ENCODE measurements around the gene PLXDC1.

PLXDC1 gene

GRCh38 chr17:39141294-39141693 lies 10.1 kb downstream of the PLXDC1 start:
- TF ChIP-seq CTCF (IDR thresholded peaks at IDR 0.05; ENCODE audit: control insufficient read depth, extremely low read depth, insufficient read depth): no peak
- no peak for DNase-seq (ENCODE audit: low read depth)

DNA sequence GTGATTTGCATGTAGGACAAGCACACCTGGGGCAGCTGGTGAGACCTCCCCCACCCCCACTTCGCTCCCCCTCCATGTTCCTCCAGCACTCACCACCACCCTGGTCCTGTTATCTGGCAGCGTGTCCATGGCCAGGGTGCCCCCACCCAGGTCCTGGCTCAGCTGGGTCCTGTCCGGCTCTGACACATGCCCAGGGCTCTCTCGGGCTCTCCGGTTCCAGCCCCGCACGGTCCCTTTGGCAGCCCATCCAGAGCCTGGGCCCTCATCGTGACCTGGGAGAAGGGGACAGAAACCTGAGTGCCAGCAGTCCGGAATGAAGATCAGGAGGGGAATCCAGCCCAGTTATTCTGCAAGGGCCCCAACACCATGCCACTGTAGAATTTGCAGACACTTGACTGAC lies 11.9 kb downstream of the PLXDC1 start:
- no peak for TF ChIP-seq CTCF (IDR thresholded peaks at IDR 0.05; ENCODE audit: control insufficient read depth, extremely low read depth, insufficient read depth)
- DNase-seq (ENCODE audit: low read depth): no peak
- no peak overlapping the region for H3K4me3 ChIP-seq (ENCODE audit: low read depth, low read length)

More at GRCh38 chr17:39141294-39141693, 10.1 kb downstream of the PLXDC1 start:
- H3K4me3 ChIP-seq (ENCODE audit: low read depth, low read length): no peak overlapping the region

GRCh38 chr17:39139161-39139511 lies 12.3 kb downstream of the PLXDC1 start:
- no peak for TF ChIP-seq CTCF (IDR thresholded peaks at IDR 0.05; ENCODE audit: control insufficient read depth, extremely low read depth, insufficient read depth)
- DNase-seq (ENCODE audit: low read depth): no peak

GRCh38 chr17:39138431-39139160 lies 12.8 kb downstream of the PLXDC1 start:
- TF ChIP-seq CTCF (IDR thresholded peaks at IDR 0.05; ENCODE audit: control insufficient read depth, extremely low read depth, insufficient read depth): no peak
- no peak for DNase-seq (ENCODE audit: low read depth)
- no peak overlapping the region for H3K4me3 ChIP-seq (ENCODE audit: low read depth, low read length)

More at GRCh38 chr17:39139161-39139511, 12.3 kb downstream of the PLXDC1 start:
- H3K4me3 ChIP-seq (ENCODE audit: low read depth, low read length): no peak overlapping the region

DNA sequence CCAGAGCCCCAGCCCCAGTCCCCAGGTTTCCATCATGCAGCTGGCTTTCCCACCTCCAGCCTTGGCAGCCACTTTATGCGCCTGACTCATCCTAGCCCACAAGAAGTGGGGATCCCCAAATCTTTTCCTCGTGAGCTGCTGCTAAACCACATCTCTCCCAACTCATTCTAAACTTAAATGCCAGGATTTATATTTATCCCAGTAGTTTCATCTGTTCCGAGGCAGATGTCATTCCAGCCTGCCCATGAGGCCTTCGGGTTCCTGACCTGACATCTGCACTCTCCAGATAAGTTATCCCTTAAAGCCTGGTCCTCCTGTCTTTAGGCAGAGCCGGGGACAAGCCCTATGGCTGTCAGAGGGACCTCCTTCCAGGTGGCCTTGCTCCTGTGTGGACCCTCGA lies 16.6 kb downstream of the PLXDC1 start:
- DNase-seq (ENCODE audit: low read depth): no peak
- no peak overlapping the region for H3K4me3 ChIP-seq (ENCODE audit: low read depth, low read length)
- no peak for TF ChIP-seq CTCF (IDR thresholded peaks at IDR 0.05; ENCODE audit: control insufficient read depth, extremely low read depth, insufficient read depth)

GRCh38 chr17:39132192-39132610 lies 19.2 kb downstream of the PLXDC1 start:
- DNase-seq (ENCODE audit: low read depth): no peak
- TF ChIP-seq CTCF (IDR thresholded peaks at IDR 0.05; ENCODE audit: control insufficient read depth, extremely low read depth, insufficient read depth): no peak

DNA sequence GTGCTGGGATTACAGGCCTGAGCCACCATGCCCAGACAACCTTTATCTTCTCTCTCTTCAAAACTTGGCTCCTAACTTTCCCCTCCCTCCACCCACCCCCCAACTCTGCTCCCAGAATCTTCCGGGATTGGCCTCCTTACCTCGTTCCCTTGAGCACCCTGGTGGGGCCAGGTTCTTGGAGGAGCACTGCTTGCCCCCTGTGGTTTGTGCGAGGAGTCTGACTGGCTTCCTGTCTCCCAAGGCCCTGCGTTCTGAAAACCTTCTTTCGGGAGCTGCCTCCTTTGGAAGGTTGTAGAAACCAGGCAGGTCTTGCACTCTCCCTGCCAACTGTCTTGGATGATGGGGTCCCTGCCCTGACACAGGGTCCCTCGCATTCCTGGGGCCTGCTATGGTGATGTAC lies 19.8 kb downstream of the PLXDC1 start:
- no peak for TF ChIP-seq CTCF (IDR thresholded peaks at IDR 0.05; ENCODE audit: control insufficient read depth, extremely low read depth, insufficient read depth)
- H3K4me3 ChIP-seq (ENCODE audit: low read depth, low read length): no peak overlapping the region
- DNase-seq (ENCODE audit: low read depth): no peak

More at GRCh38 chr17:39132192-39132610, 19.2 kb downstream of the PLXDC1 start:
- H3K4me3 ChIP-seq (ENCODE audit: low read depth, low read length): no peak overlapping the region

Measured in LNCaP clone FGC (cell line).